H1 (cell line): ENCODE data around the gene NCAM1. TPM values are rescaled to one million over a fixed set of nuclear protein-coding genes. Genes with fewer than 3 reads are reported as not detected.

ENCODE experiments used
- ASH2L ChIP-seq: fragments of 200-600, 300-600 bp; sonication (generic); IDR thresholded peaks from one replicate; pipeline ENCODE4 v1.7.1; 2017; ENCODE audit warnings: low read length
- CEBPB ChIP-seq: IDR thresholded peaks from 2 replicates; pipeline ENCODE4 v1.6.1; 2012; ENCODE audit warnings: low read depth, low read length
- CREB1 ChIP-seq: IDR thresholded peaks from 2 replicates; pipeline ENCODE4 v1.6.1; 2012; ENCODE audit warnings: inconsistent platforms
- EGR1 ChIP-seq: IDR thresholded peaks from 2 replicates; pipeline ENCODE4 v1.6.1; 2011; ENCODE audit warnings: low read depth, low read length, borderline replicate concordance
- EP300 ChIP-seq, 2 experiments: IDR thresholded peaks; 1 replicate in 1 of 2; 2 replicates in 1 of 2; pipeline ENCODE4 v1.6.1; 2011 to 2012; ENCODE audit warnings: low read depth in 2 of 2, low read length in 2 of 2, mild to moderate bottlenecking in 2 of 2, borderline replicate concordance in 1 of 2, inconsistent platforms in 1 of 2, moderate library complexity in 1 of 2
- EZH2 ChIP-seq: fragments of 200-600 bp; sonication (generic); IDR thresholded peaks from 2 replicates; pipeline ENCODE4 v1.7.1; 2012; ENCODE audit warnings: low read depth, mild to moderate bottlenecking, moderate library complexity, low read length, inconsistent platforms; ENCODE audit not compliant: severe bottlenecking
- KDM1A ChIP-seq: fragments of 200-600, 300-600 bp; sonication (generic); IDR thresholded peaks from 2 replicates; pipeline ENCODE4 v1.7.1; 2016; ENCODE audit warnings: mild to moderate bottlenecking, low read length, borderline replicate concordance
- KDM5A ChIP-seq: fragments of 200-600 bp; IDR thresholded peaks from 2 replicates; pipeline ENCODE4 v1.7.1; 2012; ENCODE audit warnings: mild to moderate bottlenecking, low read length, inconsistent platforms, mixed read lengths
- RXRA ChIP-seq: IDR thresholded peaks from 2 replicates; pipeline ENCODE4 v1.6.1; 2011; ENCODE audit warnings: low read depth, mild to moderate bottlenecking, low read length, moderate library complexity; ENCODE audit not compliant: insufficient read depth
- TAF1 ChIP-seq: IDR thresholded peaks from 2 replicates; pipeline ENCODE4 v1.6.1; 2011; ENCODE audit warnings: mild to moderate bottlenecking, low read depth, low read length
- TBP ChIP-seq: IDR thresholded peaks from 2 replicates; pipeline ENCODE4 v1.6.1; 2011; ENCODE audit warnings: low read depth, low read length, improper control_type of control experiment
- polyA plus RNA-seq, 7 experiments: library from polyadenylated mRNA; depleted of rRNA in 3 of 7; stranded (reverse) in 5 of 7; unstranded in 2 of 7; fragments of >200 nt in 5 of 7; fragments of 200-250 nt in 2 of 7; gene quantifications; 1 replicate in 5 of 7; 2 replicates in 1 of 7; 4 replicates in 1 of 7; pipeline versions ENCODE4 v1.2.1 to v1.2.3, GENCODE V29; 2011 to 2013; ENCODE audit warnings: missing spikeins in 2 of 7, mixed read lengths in 2 of 7
- total RNA-seq: library from RNA; stranded (reverse); fragmentation: NEBNext Ultra II Directional; extraction: Animal tissue kit (Norgen Biotek cat#: 25700); gene quantifications from 2 replicates; pipeline ENCODE4 v1.2.1, GENCODE V29; 2021
- TF ChIP-seq, protein P1 (sequence below): fragments of 300-600 bp; sonication (generic); IDR thresholded peaks from 2 replicates; pipeline ENCODE4 v1.7.1; 2012; ENCODE audit warnings: low read length, moderate library complexity, mild to moderate bottlenecking, inconsistent platforms; ENCODE audit not compliant: insufficient replicate concordance

NCAM1 gene
- total and polyA plus RNA-seq, 2 of the 8 experiments (the other 6 are each of a cell fraction or from before 2014, with no cell fraction given), result 3.1 to 4.3 TPM

GRCh38 chr11:113015098-113015455 is 53.9 kb downstream of the NCAM1 start (continued):
- TF ChIP-seq, protein P1, sequence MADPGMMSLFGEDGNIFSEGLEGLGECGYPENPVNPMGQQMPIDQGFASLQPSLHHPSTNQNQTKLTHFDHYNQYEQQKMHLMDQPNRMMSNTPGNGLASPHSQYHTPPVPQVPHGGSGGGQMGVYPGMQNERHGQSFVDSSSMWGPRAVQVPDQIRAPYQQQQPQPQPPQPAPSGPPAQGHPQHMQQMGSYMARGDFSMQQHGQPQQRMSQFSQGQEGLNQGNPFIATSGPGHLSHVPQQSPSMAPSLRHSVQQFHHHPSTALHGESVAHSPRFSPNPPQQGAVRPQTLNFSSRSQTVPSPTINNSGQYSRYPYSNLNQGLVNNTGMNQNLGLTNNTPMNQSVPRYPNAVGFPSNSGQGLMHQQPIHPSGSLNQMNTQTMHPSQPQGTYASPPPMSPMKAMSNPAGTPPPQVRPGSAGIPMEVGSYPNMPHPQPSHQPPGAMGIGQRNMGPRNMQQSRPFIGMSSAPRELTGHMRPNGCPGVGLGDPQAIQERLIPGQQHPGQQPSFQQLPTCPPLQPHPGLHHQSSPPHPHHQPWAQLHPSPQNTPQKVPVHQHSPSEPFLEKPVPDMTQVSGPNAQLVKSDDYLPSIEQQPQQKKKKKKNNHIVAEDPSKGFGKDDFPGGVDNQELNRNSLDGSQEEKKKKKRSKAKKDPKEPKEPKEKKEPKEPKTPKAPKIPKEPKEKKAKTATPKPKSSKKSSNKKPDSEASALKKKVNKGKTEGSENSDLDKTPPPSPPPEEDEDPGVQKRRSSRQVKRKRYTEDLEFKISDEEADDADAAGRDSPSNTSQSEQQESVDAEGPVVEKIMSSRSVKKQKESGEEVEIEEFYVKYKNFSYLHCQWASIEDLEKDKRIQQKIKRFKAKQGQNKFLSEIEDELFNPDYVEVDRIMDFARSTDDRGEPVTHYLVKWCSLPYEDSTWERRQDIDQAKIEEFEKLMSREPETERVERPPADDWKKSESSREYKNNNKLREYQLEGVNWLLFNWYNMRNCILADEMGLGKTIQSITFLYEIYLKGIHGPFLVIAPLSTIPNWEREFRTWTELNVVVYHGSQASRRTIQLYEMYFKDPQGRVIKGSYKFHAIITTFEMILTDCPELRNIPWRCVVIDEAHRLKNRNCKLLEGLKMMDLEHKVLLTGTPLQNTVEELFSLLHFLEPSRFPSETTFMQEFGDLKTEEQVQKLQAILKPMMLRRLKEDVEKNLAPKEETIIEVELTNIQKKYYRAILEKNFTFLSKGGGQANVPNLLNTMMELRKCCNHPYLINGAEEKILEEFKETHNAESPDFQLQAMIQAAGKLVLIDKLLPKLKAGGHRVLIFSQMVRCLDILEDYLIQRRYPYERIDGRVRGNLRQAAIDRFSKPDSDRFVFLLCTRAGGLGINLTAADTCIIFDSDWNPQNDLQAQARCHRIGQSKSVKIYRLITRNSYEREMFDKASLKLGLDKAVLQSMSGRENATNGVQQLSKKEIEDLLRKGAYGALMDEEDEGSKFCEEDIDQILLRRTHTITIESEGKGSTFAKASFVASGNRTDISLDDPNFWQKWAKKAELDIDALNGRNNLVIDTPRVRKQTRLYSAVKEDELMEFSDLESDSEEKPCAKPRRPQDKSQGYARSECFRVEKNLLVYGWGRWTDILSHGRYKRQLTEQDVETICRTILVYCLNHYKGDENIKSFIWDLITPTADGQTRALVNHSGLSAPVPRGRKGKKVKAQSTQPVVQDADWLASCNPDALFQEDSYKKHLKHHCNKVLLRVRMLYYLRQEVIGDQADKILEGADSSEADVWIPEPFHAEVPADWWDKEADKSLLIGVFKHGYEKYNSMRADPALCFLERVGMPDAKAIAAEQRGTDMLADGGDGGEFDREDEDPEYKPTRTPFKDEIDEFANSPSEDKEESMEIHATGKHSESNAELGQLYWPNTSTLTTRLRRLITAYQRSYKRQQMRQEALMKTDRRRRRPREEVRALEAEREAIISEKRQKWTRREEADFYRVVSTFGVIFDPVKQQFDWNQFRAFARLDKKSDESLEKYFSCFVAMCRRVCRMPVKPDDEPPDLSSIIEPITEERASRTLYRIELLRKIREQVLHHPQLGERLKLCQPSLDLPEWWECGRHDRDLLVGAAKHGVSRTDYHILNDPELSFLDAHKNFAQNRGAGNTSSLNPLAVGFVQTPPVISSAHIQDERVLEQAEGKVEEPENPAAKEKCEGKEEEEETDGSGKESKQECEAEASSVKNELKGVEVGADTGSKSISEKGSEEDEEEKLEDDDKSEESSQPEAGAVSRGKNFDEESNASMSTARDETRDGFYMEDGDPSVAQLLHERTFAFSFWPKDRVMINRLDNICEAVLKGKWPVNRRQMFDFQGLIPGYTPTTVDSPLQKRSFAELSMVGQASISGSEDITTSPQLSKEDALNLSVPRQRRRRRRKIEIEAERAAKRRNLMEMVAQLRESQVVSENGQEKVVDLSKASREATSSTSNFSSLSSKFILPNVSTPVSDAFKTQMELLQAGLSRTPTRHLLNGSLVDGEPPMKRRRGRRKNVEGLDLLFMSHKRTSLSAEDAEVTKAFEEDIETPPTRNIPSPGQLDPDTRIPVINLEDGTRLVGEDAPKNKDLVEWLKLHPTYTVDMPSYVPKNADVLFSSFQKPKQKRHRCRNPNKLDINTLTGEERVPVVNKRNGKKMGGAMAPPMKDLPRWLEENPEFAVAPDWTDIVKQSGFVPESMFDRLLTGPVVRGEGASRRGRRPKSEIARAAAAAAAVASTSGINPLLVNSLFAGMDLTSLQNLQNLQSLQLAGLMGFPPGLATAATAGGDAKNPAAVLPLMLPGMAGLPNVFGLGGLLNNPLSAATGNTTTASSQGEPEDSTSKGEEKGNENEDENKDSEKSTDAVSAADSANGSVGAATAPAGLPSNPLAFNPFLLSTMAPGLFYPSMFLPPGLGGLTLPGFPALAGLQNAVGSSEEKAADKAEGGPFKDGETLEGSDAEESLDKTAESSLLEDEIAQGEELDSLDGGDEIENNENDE, result no peak
- no peak for TF ChIP-seq KDM5A
- no peak for TF ChIP-seq TAF1
- no peak for TF ChIP-seq EGR1
- no peak for TF ChIP-seq CEBPB
- no peak for TF ChIP-seq TBP
- TF ChIP-seq EZH2, result no peak
- no peak for TF ChIP-seq KDM1A
- TF ChIP-seq RXRA, result no peak
- TF ChIP-seq ASH2L, result no peak
- TF ChIP-seq CREB1, result no peak
- TF ChIP-seq EP300 (IDR thresholded peaks at IDR 0.05; ENCODE audit: borderline replicate concordance in 1 of 2, low read depth in 2 of 2, low read length in 2 of 2), result no peak
